Measurements from ENCODE around the gene KBTBD13.
"Not testable (repeated sequence)": the region's sequence is repeated elsewhere in the genome, so short reads cannot be mapped to it uniquely, and the experiment has no call there.

KBTBD13 gene

GRCh38 chr15:65091946-65092770, 15.6 kb downstream of the KBTBD13 start:
- no peak for DNase-seq

GRCh38 chr15:65092911-65093792, 16.6 kb downstream of the KBTBD13 start:
- no peak for DNase-seq

- DNase-seq = not testable (repeated sequence)
These were observed 17.2 kb downstream of the KBTBD13 start for GRCh38 chr15:65093793-65094170.

- DNase-seq = no peak
These were observed 17.9 kb downstream of the KBTBD13 start for GRCh38 chr15:65094294-65094995.

- DNase-seq = no peak
These were observed 18.6 kb downstream of the KBTBD13 start for GRCh38 chr15:65095011-65095746.

GRCh38 chr15:65095747-65096104, 19.2 kb downstream of the KBTBD13 start:
- no peak for DNase-seq

- DNase-seq = no peak
These were observed 20.2 kb downstream of the KBTBD13 start for GRCh38 chr15:65096481-65097385.

GRCh38 chr15:65097651-65098263, 21.2 kb downstream of the KBTBD13 start:
- no peak for DNase-seq

GRCh38 chr15:65099336-65099735, 22.8 kb downstream of the KBTBD13 start:
- DNase-seq = no peak

GRCh38 chr15:65099801-65100200, 23.3 kb downstream of the KBTBD13 start:
- DNase-seq = not testable (repeated sequence)

- DNase-seq = no peak
These were observed 23.9 kb downstream of the KBTBD13 start for GRCh38 chr15:65100442-65100841.

- DNase-seq = no peak
These were observed 24.9 kb downstream of the KBTBD13 start for GRCh38 chr15:65101411-65101890.

- DNase-seq = no peak
These were observed 25.6 kb downstream of the KBTBD13 start for GRCh38 chr15:65101891-65102708.

- no peak for DNase-seq
These were observed 26.4 kb downstream of the KBTBD13 start for GRCh38 chr15:65102912-65103311.

GRCh38 chr15:65105038-65105437, 28.5 kb downstream of the KBTBD13 start:
- DNase-seq = no peak

GRCh38 chr15:65106011-65106590, 29.6 kb downstream of the KBTBD13 start:
- DNase-seq = no peak

- no peak for DNase-seq
These were observed 34.2 kb downstream of the KBTBD13 start for GRCh38 chr15:65110676-65111292.

GRCh38 chr15:65115086-65115485, 38.5 kb downstream of the KBTBD13 start, which contains the start of gene UBAP1L:
Gene UBAP1L (minus strand): TSS chr15:65115200. CDS start chr15:65106215, 8,985 bp downstream.
- peak; percentile 89 for DNase-seq

GRCh38 chr15:65115542-65115941, 39.0 kb downstream of the KBTBD13 start:
- DNase-seq = peak; percentile 79

Measured in NCI-H2171 treated with DMSO at 0.1 percent for 48 hours (cell line).